Measurements from ENCODE around the gene MADD.

The MADD gene

GRCh38 chr11:47269829-47270305 lies at the start of gene MADD:
Gene MADD (plus strand): TSS chr11:47270133.
- DNase-seq (ENCODE audit: low read depth) = no peak

GRCh38 chr11:47220401-47220821 lies 49.5 kb upstream of the MADD start:
- DNase-seq (ENCODE audit: low read depth) = peak; percentile 92

GRCh38 chr11:47222696-47223095 lies 47.2 kb upstream of the MADD start:
- no peak for DNase-seq (ENCODE audit: low read depth)

GRCh38 chr11:47225552-47226400 lies 44.2 kb upstream of the MADD start:
- no peak for DNase-seq (ENCODE audit: low read depth)

GRCh38 chr11:47229161-47229560 lies 40.8 kb upstream of the MADD start:
- DNase-seq (ENCODE audit: low read depth) = no peak

GRCh38 chr11:47233051-47233450 lies 36.9 kb upstream of the MADD start:
- no peak for DNase-seq (ENCODE audit: low read depth)

GRCh38 chr11:47233989-47234668 lies 35.8 kb upstream of the MADD start:
- peak; percentile 54 for DNase-seq (ENCODE audit: low read depth)

- no peak for DNase-seq (ENCODE audit: low read depth)
Observed at GRCh38 chr11:47234669-47235100, 35.2 kb upstream of the MADD start.

GRCh38 chr11:47235163-47235562 lies 34.8 kb upstream of the MADD start:
- DNase-seq (ENCODE audit: low read depth) = no peak

- no peak for DNase-seq (ENCODE audit: low read depth)
Observed at GRCh38 chr11:47236482-47236881, 33.5 kb upstream of the MADD start.

- DNase-seq (ENCODE audit: low read depth) = no peak
Observed at GRCh38 chr11:47239852-47240251, 30.1 kb upstream of the MADD start.

- DNase-seq (ENCODE audit: low read depth) = no peak
Observed at GRCh38 chr11:47241841-47242301, 28.1 kb upstream of the MADD start.

GRCh38 chr11:47242596-47243192 lies 27.2 kb upstream of the MADD start:
- no peak for DNase-seq (ENCODE audit: low read depth)

GRCh38 chr11:47243454-47243853 lies 26.5 kb upstream of the MADD start:
- DNase-seq (ENCODE audit: low read depth) = no peak

GRCh38 chr11:47244448-47245350 lies 25.2 kb upstream of the MADD start:
- DNase-seq (ENCODE audit: low read depth) = no peak

- no peak for DNase-seq (ENCODE audit: low read depth)
Observed at GRCh38 chr11:47245611-47246357, 24.1 kb upstream of the MADD start.

- no peak for DNase-seq (ENCODE audit: low read depth)
Observed at GRCh38 chr11:47247502-47247901, 22.4 kb upstream of the MADD start.

- no peak for DNase-seq (ENCODE audit: low read depth)
Observed at GRCh38 chr11:47248304-47248663, 21.6 kb upstream of the MADD start.

- peak; percentile 77 for DNase-seq (ENCODE audit: low read depth)
Observed at GRCh38 chr11:47248664-47249377, 21.1 kb upstream of the MADD start, which contains the start of gene ACP2. Gene ACP2 (minus strand): TSS chr11:47248814. CDS start chr11:47248789, 25 bp downstream.

GRCh38 chr11:47249378-47249715 lies 20.6 kb upstream of the MADD start:
- DNase-seq (ENCODE audit: low read depth) = no peak
